Sigmoid colon (tissue), 7 donors: ENCODE results near the gene DCDC2C. TPM values are rescaled to one million over a fixed set of nuclear protein-coding genes. Genes with fewer than 3 reads are reported as not detected.

Experiments
- DNase-seq: peaks from one replicate; pipeline ENCODE4 v3.0.0-alpha.2; 2019
- H3K27ac ChIP-seq, 4 donors: fragments of 200-600 bp; sonication (generic); one replicate each; pipeline ENCODE4 v1.5.1; 2016 to 2019; ENCODE audit warnings: mild to moderate bottlenecking in 1 of 4
- H3K27me3 ChIP-seq, 3 donors: fragments of 200-600 bp; sonication (generic); one replicate each; pipeline ENCODE4 v1.5.1; 2019; ENCODE audit warnings: mild to moderate bottlenecking in 1 of 3
- H3K36me3 ChIP-seq, 4 donors: fragments of 200-600 bp; sonication (generic); one replicate each; pipeline ENCODE4 v1.5.1; 2016 to 2019
- H3K4me1 ChIP-seq, 4 donors: fragments of 200-600 bp; sonication (generic); one replicate each; pipeline ENCODE4 v1.5.1; 2017 to 2019
- H3K4me3 ChIP-seq, 4 donors: fragments of 200-600 bp; sonication (generic); one replicate each; pipeline ENCODE4 v1.5.1; 2017 to 2019; ENCODE audit warnings: mild to moderate bottlenecking in 2 of 4, moderate library complexity in 1 of 4
- H3K9me3 ChIP-seq, 4 donors: fragments of 200-600 bp in 3 of 4; sonication (generic) in 3 of 4; one replicate each; pipeline versions ENCODE4 v1.5.1 to v1.6.1; 2013 to 2019
- CTCF ChIP-seq, 4 experiments: fragments of 450-650 bp in 3 of 4; fragments of 200-600 bp in 1 of 4; IDR thresholded peaks; one replicate each; pipeline ENCODE4 v1.5.1; 2016 to 2019; ENCODE audit warnings: antibody characterized with exemption in 4 of 4, mild to moderate bottlenecking in 3 of 4, moderate library complexity in 2 of 4
- EP300 ChIP-seq, 4 donors: sonication (generic); formaldehyde crosslinking; IDR thresholded peaks; one replicate each; pipeline ENCODE4 v1.6.1; 2017; ENCODE audit warnings: antibody characterized with exemption in 4 of 4
- POLR2A ChIP-seq, 2 donors: fragments of 450-650 bp; IDR thresholded peaks; one replicate each; pipeline ENCODE4 v1.6.1; 2016; ENCODE audit warnings: antibody characterized with exemption in 2 of 2, mild to moderate bottlenecking in 2 of 2, moderate library complexity in 2 of 2
- POLR2AphosphoS5 ChIP-seq, 4 donors: sonication (generic); formaldehyde crosslinking; IDR thresholded peaks; one replicate each; pipeline ENCODE4 v1.6.1; 2017; ENCODE audit warnings: antibody characterized with exemption in 4 of 4
- WGBS, 2 donors: extraction: QIAGEN DNeasy Blood & Tissue Kit; methylation state at CpG; one replicate each; pipeline ENCODE4 v1.1.7; 2013; 5-methylcytosine and 5-hydroxymethylcytosine counted together
- intact Hi-C: fragments of 100-400 bp; cut with DNase I; formaldehyde crosslinking; loops from one replicate; pipeline ENCODE4 v1.15.1; 2023
- polyA plus RNA-seq, 3 donors: library from polyadenylated mRNA; stranded (reverse); fragments of 200-250 nt; gene quantifications; one replicate each; pipeline ENCODE4 v1.2.3, GENCODE V29; 2013
- total RNA-seq, 4 donors: library from RNA; depleted of rRNA; stranded (reverse); fragments of >200 nt; gene quantifications; one replicate each; pipeline ENCODE4 v1.1.0, GENCODE V29; 2016
- donor health status: healthy with polysubstance abuse.
- donor health status: Bipolar disorder and iron deficiency.
- donor health status: healthy.

The DCDC2C gene
- total and polyA plus RNA-seq, 7 donors, result 0.33 TPM; not detected in 6

GRCh38 chr2:3709225-3709624 is 5.8 kb downstream of the DCDC2C start:
- Histone ChIP-seq H3K36me3 (no peaks in the 10 kb centered on the region), H3K4me1 (no peaks in the 10 kb centered on the region), H3K4me3 (no peak overlapping the region), H3K27me3 (peaks cover 0 to 31% (median 0%) of the 10 kb centered on the region in 3 donors), H3K9me3 (no peaks in the 10 kb centered on the region), H3K27ac (no peak overlapping the region)
- no peak for DNase-seq
- TF ChIP-seq POLR2A (IDR thresholded peaks at IDR 0.05), result no peak
- no peak for TF ChIP-seq CTCF (IDR thresholded peaks at IDR 0.05)
- TF ChIP-seq POLR2AphosphoS5 (IDR thresholded peaks at IDR 0.05), result no peak
- TF ChIP-seq EP300 (IDR thresholded peaks at IDR 0.05), result no peak
- 41 to 77% methylated on average over 6 of the region's 6 CpGs for WGBS, 2 donors
- intact Hi-C loops, result no loop called here

GRCh38 chr2:3712424-3712823 is 9.0 kb downstream of the DCDC2C start:
- 68 to 71% methylated on average over 3 of the region's 3 CpGs for WGBS, 2 donors
- intact Hi-C loops, result no loop called here
- H3K36me3 ChIP-seq, result no peaks in the 10 kb centered on the region

GRCh38 chr2:3712831-3713503 is 9.6 kb downstream of the DCDC2C start:
- no peaks in the 10 kb centered on the region for H3K4me1 ChIP-seq
- intact Hi-C loops, result no loop called here
- TF ChIP-seq POLR2AphosphoS5 (IDR thresholded peaks at IDR 0.05), result no peak
- TF ChIP-seq POLR2A (IDR thresholded peaks at IDR 0.05), result no peak
- TF ChIP-seq CTCF (IDR thresholded peaks at IDR 0.05), result no peak
- TF ChIP-seq EP300 (IDR thresholded peaks at IDR 0.05), result no peak
- no peaks in the 10 kb centered on the region for H3K36me3 ChIP-seq
- H3K9me3 ChIP-seq, result no peaks in the 10 kb centered on the region
- 75 to 78% methylated on average over 10 of the region's 10 CpGs for WGBS, 2 donors
- no peak overlapping the region for H3K27ac ChIP-seq
- no peak for DNase-seq
- H3K4me3 ChIP-seq, result no peak overlapping the region
- H3K27me3 ChIP-seq, result peaks cover 0 to 3% (median 0%) of the 10 kb centered on the region in 3 donors

More at GRCh38 chr2:3712424-3712823, 9.0 kb downstream of the DCDC2C start:
- no peak for DNase-seq
- H3K9me3 ChIP-seq, result no peaks in the 10 kb centered on the region
- H3K4me1 ChIP-seq, result no peaks in the 10 kb centered on the region
- H3K4me3 ChIP-seq, result no peak overlapping the region
- H3K27ac ChIP-seq, result no peak overlapping the region
- peaks cover 0 to 8% (median 0%) of the 10 kb centered on the region in 3 donors for H3K27me3 ChIP-seq
- TF ChIP-seq POLR2AphosphoS5 (IDR thresholded peaks at IDR 0.05), result no peak
- no peak for TF ChIP-seq POLR2A (IDR thresholded peaks at IDR 0.05)
- no peak for TF ChIP-seq CTCF (IDR thresholded peaks at IDR 0.05)
- TF ChIP-seq EP300 (IDR thresholded peaks at IDR 0.05), result no peak

GRCh38 chr2:3718679-3719078 is 15.3 kb downstream of the DCDC2C start:
- H3K27ac ChIP-seq, result no peak overlapping the region
- no peaks in the 10 kb centered on the region for H3K27me3 ChIP-seq
- TF ChIP-seq CTCF (IDR thresholded peaks at IDR 0.05) (no peak), EP300 (IDR thresholded peaks at IDR 0.05) (no peak), POLR2AphosphoS5 (IDR thresholded peaks at IDR 0.05) (no peak), POLR2A (IDR thresholded peaks at IDR 0.05) (no peak)
- no peak for DNase-seq
- H3K4me1 ChIP-seq, result no peaks in the 10 kb centered on the region
- no peak overlapping the region for H3K4me3 ChIP-seq
- no peaks in the 10 kb centered on the region for H3K9me3 ChIP-seq
- intact Hi-C loops, result no loop called here
- WGBS, 2 donors, result 48 to 70% methylated on average over 8 of the region's 8 CpGs
- no peaks in the 10 kb centered on the region for H3K36me3 ChIP-seq
